ENCODE data around the gene PSAT1. TPM values are rescaled to one million over a fixed set of nuclear protein-coding genes. Genes with fewer than 3 reads are reported as not detected.

The PSAT1 gene
- total and polyA plus RNA-seq, 2 of the 4 experiments (the other 2 are of a cell fraction): 77.2 to 88.4 TPM

- 80% methylated on average over 1 of the region's 3 CpGs; no CpG with 5 or more reads in 1 of the 2 experiments for WGBS, 2 experiments (ENCODE audit: extremely low coverage in 2 of 2, insufficient read length in 1 of 2)
- no peak overlapping the region for H3K18ac ChIP-seq (ENCODE audit: low read depth, low read length)
- no peak overlapping the region for H3K4me2 ChIP-seq (ENCODE audit: low read depth, low read length)
- no peak overlapping the region for H3K9ac ChIP-seq (ENCODE audit: low read depth, low read length)
- H3K36me3 ChIP-seq (ENCODE audit: control insufficient read depth, insufficient read depth, low read length): peaks cover 16% of the 10 kb centered on the region
- H3K56ac ChIP-seq (ENCODE audit: extremely low read depth, insufficient read depth, low read length): no peak overlapping the region
- no peak overlapping the region for H3K23ac ChIP-seq (ENCODE audit: low read depth, low read length)
- H4K8ac ChIP-seq (ENCODE audit: low read depth in 2 of 2, low read length in 2 of 2): no peak overlapping the region
- no peaks in the 10 kb centered on the region for H3K79me1 ChIP-seq (ENCODE audit: low read depth in 1 of 2, low read length in 2 of 2)
- no peaks in the 10 kb centered on the region for H3K9me3 ChIP-seq (ENCODE audit: control insufficient read depth, insufficient read depth, low read length)
- in situ Hi-C loops (cut with MboI; ENCODE audit: low sequenced_read_pairs) (no loop called here), intact Hi-C loops (cut with micrococcal nuclease) (no loop called here), dilution Hi-C loops (cut with HindIII; ENCODE audit: low sequenced_read_pairs, unreplicated experiment) (no loop called here)
- H3K4me1 ChIP-seq (ENCODE audit: control insufficient read depth, insufficient read depth, low read length): no peaks in the 10 kb centered on the region
- H3K27ac ChIP-seq (ENCODE audit: insufficient read depth, low read length): no peak overlapping the region
- H2AFZ ChIP-seq (replicated peaks; ENCODE audit: low read length, poor library complexity): no peak overlapping the region
- H3K27me3 ChIP-seq (ENCODE audit: control insufficient read depth, insufficient read depth, low read length): no peaks in the 10 kb centered on the region
- no peak overlapping the region for H3K4me3 ChIP-seq (ENCODE audit: insufficient read depth, low read depth, low read length)
- H3K14ac ChIP-seq (replicated peaks; ENCODE audit: low read depth, low read length): no peak overlapping the region
- DNase-seq (no peak), ATAC-seq (ENCODE audit: low read depth) (no peak)
- no peak overlapping the region for H3K4ac ChIP-seq (ENCODE audit: low read depth, low read length)
- H4K91ac ChIP-seq (ENCODE audit: insufficient read depth, low read depth, low read length): no peak overlapping the region
- H2BK20ac ChIP-seq (ENCODE audit: low read depth, low read length): no peak overlapping the region
- H4K20me1 ChIP-seq (ENCODE audit: insufficient read depth, low read length): no peaks in the 10 kb centered on the region; the same call in 1 of the 2 replicates
- ChIA-PET CTCF (no interaction called here), POLR2A (ENCODE audit: unreplicated experiment) (no interaction called here)
- H2AK5ac ChIP-seq (ENCODE audit: low read depth, low read length): no peak overlapping the region
- no peak for TF ChIP-seq POLR2A (IDR thresholded peaks at IDR 0.05; ENCODE audit: low read depth, low read length)
- no peak for TF ChIP-seq RAD21 (IDR thresholded peaks at IDR 0.05; ENCODE audit: low read length)
- TF ChIP-seq, protein P1, sequence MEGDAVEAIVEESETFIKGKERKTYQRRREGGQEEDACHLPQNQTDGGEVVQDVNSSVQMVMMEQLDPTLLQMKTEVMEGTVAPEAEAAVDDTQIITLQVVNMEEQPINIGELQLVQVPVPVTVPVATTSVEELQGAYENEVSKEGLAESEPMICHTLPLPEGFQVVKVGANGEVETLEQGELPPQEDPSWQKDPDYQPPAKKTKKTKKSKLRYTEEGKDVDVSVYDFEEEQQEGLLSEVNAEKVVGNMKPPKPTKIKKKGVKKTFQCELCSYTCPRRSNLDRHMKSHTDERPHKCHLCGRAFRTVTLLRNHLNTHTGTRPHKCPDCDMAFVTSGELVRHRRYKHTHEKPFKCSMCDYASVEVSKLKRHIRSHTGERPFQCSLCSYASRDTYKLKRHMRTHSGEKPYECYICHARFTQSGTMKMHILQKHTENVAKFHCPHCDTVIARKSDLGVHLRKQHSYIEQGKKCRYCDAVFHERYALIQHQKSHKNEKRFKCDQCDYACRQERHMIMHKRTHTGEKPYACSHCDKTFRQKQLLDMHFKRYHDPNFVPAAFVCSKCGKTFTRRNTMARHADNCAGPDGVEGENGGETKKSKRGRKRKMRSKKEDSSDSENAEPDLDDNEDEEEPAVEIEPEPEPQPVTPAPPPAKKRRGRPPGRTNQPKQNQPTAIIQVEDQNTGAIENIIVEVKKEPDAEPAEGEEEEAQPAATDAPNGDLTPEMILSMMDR (conservative IDR thresholded peaks at IDR 0.05; ENCODE audit: low read depth, low read length): no peak
- TF ChIP-seq MAZ (IDR thresholded peaks at IDR 0.05; ENCODE audit: borderline replicate concordance, low read depth, low read length): no peak
- TF ChIP-seq RCOR1 (IDR thresholded peaks at IDR 0.05; ENCODE audit: insufficient replicate concordance, low read length): no peak
- TF ChIP-seq BHLHE40 (IDR thresholded peaks at IDR 0.05; ENCODE audit: low read depth, low read length): no peak
- TF ChIP-seq FOS (IDR thresholded peaks at IDR 0.05; ENCODE audit: low read depth, low read length): no peak
- no peak for TF ChIP-seq RFX5 (IDR thresholded peaks at IDR 0.05; ENCODE audit: low read depth, low read length)
- TF ChIP-seq NFE2L2 (IDR thresholded peaks at IDR 0.05; ENCODE audit: low read depth, low read length): no peak
- TF ChIP-seq CEBPB (IDR thresholded peaks at IDR 0.05; ENCODE audit: low read depth, low read length): no peak
- TF ChIP-seq USF2 (IDR thresholded peaks at IDR 0.05; ENCODE audit: low read depth, low read length): no peak
- no peak for TF ChIP-seq MXI1 (IDR thresholded peaks at IDR 0.05; ENCODE audit: borderline replicate concordance, low read depth, low read length)
- TF ChIP-seq MAFK (IDR thresholded peaks at IDR 0.05; ENCODE audit: low read depth, low read length): no peak
- TF ChIP-seq ELK1 (IDR thresholded peaks at IDR 0.05; ENCODE audit: borderline replicate concordance, low read depth, low read length): no peak
- TF ChIP-seq SMC3 (IDR thresholded peaks at IDR 0.05; ENCODE audit: low read depth, low read length): no peak
- no peak for TF ChIP-seq CHD1 (IDR thresholded peaks at IDR 0.05; ENCODE audit: low read depth, low read length)
- no peak overlapping the region for H2BK120ac ChIP-seq (ENCODE audit: low read depth, low read length)
- no peak overlapping the region for H2BK5ac ChIP-seq (ENCODE audit: low read depth, low read length, poor library complexity, severe bottlenecking)
- no peak overlapping the region for H2BK15ac ChIP-seq (ENCODE audit: low read depth, low read length)
- BruUV-seq (replicated peaks): no TSS peak
- H2AK9ac ChIP-seq (replicated peaks; ENCODE audit: low read depth, low read length, poor library complexity): no peak overlapping the region
- H3K9me1 ChIP-seq (ENCODE audit: insufficient read depth, low read length): peaks cover 6% of the 10 kb centered on the region
- no peak overlapping the region for H4K5ac ChIP-seq (ENCODE audit: low read depth, low read length)
Observed at GRCh38 chr9:78332381-78332780, 35.5 kb downstream of the PSAT1 start.

All from IMR-90 (cell line).